Measurements from ENCODE around the gene TAF5L.

The TAF5L gene

DNA sequence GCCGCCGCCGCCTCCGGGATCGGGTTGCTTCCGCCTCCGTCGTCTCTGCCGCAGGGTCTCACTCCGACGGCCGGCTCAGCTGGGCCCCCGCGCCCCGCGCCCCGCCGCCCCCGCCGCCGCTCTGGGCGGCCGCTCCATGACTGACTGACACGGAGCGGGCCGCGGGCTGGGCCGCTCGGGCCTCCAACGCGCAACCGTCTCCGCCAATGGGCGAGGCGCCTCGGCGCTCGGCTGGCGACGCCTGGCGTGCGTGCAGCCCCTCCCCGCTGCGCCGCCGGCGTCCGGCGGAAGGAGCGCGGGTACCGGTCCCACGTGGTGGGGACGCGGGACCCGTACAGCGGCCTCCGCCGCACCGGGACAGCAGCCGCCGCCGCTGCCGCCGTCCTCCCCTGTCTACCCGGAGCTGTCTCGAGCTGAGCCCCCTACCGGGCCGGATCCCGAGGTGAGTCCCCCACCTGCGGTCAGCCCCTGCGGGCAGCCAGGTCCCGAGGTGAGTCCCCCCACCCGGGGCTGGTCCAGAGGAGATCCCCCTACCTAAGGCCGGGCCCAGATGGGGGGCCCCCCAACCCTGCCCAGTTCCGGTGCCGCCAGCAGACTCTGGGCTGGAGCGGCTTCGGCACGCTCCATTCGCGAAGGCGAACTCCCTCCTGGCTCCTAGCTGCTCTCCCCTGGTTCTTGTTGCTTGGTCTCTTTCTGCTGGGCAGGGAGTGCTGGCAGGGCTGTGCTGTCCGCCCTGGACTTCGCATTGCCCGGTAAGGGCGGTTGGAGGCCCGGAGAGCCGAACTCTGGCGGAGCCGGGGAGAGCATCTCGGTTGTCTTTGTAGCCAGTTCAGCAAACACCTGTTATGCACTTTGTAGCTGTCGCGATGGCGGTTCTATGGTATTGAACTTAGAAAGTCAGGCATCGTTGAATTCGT is at the start of gene TAF5L, which contains the start of gene URB2:
TAF5L (minus strand) TSS at position 208 of the 917 bp plus-strand sequence. CDS start 11,640 bp downstream, outside the sequence.
URB2 (plus strand) TSS at position 333 of the 917 bp plus-strand sequence. CDS start 1,387 bp downstream, outside the sequence.
- peak; percentile 98 for DNase-seq (ENCODE audit: low read depth, low spot score)

DNA sequence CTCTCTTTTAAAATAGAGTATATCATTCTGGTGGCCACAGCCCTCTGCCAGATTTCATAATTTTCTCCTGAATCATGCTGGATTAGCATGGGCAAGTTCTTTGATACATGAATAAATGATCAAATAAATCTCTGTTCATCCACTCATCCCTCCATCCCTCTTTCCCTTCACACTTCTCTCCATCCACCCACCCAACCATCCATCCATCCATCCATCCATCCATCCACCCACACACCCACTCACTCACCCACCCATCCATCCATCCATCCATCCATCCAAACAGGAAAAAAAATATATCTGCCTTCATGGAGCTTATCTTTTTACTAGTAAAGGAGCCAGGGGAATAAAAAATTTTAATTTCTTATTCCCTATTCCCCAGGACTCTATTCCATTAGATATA is 49.5 kb upstream of the TAF5L start:
- no peak for DNase-seq (ENCODE audit: low read depth, low spot score)

DNA sequence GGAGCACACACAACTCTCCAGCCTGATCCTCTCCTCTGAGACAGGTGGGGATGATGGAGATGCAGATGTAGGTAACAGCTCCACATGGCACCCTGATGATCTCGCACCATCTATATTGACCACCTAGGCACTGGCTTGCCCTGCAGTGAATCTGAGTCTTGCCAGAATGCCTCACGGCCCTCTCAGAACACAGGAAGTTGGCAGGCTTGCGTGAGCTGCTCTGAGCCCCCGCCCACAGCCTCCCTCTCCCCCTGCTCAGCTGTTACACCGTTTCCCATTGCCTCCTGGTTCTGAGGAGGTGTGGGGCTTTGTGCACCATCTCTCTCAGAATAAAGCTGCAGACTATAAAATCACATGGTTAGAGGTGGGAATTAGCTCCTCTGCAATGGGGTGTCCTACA is 48.1 kb upstream of the TAF5L start:
- DNase-seq (ENCODE audit: low read depth, low spot score), result no peak

DNA sequence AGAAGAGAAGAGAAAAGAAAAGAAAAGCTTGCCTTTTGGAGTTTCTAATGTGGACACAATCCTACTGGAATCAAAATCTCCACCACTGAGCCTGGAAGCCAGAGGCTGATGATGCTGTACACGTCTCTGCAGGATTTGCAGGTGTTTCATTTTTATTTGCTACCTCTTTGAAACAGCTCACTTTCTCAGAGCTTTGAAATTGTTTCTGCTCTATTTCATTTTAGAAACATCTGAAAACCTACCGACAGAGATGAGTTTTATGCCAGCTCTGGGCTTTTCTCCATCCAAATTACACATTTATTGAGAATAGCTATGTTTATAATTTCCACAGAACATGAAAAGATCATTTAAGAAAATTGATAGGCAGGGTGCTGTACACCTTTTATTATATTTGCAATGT is 46.3 kb upstream of the TAF5L start:
- no peak for DNase-seq (ENCODE audit: low read depth, low spot score)

DNA sequence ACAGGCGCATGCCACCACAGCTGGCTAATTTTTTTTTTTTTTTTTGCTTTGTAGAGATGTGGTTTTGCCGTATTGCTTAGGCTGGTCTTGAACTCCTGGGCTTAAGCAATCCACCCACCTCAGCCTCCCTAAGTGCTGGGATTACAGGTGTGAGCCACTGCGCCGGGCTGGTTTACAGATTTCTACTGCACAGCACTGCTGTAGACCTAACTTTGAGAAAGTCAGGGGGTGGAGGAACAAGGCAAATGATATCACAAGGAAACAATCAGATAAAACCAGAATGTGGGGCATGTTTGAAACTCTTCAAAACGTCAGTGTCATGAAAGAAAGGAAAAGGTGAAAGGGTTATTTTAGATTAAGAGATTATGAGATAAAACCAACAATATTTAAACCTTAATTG is 45.4 kb upstream of the TAF5L start:
- no peak for DNase-seq (ENCODE audit: low read depth, low spot score)

DNA sequence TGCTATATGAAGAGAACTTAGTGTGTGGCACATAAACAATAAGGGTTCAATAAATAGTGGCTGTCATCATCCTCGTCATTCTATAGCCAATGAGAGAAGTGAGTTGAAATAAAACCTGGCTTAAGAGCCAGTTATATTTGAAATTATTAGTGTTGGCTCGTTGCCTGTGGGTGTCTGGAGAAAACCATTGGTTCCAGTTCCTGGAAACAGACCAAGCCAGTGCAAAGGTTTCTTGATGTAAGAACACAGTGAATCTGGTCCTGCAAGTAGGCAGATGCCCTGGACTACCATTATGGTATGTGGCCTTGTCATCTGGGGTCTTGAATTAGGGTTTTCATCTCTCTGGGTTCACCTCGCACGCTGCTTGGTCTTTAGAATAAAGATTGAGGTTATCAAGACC is 43.4 kb upstream of the TAF5L start:
- DNase-seq (ENCODE audit: low read depth, low spot score), result peak; percentile 35

DNA sequence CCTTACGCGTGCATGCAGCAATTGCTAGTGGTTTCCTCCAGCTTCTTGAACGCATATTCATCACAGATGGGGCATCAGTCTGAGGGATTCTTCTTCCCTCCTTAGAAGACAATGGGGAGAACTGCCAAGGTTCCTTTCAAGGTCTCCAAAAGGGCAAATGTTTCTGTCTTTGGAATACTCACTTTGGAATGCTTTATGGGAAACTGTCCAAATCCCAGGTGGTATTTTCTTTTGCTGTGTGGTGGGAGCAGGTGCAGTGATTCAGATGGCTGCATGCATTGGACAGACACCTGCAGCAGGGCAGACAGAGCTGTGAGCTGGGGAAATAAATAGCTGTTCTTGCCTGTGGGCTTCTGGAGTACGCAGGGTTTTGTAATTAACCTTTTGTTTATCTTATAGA is 40.7 kb upstream of the TAF5L start:
- DNase-seq (ENCODE audit: low read depth, low spot score), result no peak

DNA sequence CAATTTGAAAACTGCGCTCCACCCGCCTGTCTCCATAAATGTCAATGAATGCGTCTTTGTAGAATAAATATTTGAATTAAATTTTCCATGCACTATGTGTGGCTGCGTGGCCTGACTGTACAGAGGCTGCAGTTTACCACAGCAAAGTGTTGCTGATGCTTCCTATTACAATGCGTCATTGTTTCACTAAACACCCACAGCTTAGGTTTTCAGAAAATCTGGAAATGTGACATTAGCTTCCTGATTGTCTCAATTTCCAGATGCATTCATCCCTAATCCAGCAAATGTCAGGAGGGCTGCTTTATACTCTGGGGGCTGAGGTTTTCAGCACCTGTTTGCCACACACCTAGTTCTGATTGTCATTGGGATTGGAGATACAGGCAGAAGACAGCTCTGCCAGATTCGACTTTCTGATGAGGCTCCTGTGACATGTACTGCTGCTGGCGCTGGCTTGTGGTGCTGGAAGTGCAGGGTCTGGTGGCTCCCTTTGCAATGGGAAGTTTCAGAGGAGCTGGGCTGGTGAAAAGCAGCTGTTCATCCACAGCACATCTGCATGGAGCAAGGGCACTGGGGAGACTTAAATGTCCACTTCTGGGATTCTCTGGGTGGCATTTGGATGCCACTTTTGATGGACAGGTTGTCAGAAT is 40.1 kb upstream of the TAF5L start:
- DNase-seq (ENCODE audit: low read depth, low spot score), result no peak

DNA sequence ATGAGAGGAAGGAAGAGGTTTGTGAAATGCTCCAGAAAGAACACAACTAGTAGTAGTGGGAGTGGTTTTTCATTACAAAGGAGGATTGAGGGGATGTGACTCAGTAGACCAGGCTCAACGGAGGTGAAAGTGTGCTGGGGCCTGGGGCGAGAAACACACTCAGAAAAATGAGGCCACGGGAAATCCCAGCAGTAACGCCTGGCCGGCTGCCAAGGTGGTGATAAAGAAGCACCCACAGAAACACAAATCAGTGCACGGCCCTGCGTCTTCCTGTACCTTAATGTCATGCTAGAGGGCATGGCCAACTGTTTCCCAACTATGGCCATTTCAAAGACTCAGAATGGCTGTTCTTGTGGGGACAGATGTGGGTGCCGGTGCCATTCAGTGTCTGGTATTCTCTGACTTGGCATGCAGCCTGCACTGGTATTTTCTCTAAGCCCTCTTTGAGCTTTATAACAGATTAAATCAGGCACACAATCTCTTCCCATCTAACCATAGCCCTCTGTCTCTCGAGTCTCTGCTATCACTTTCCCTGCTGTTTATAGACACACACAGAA is 38.3 kb upstream of the TAF5L start:
- peak; percentile 30 for DNase-seq (ENCODE audit: low read depth, low spot score)

DNA sequence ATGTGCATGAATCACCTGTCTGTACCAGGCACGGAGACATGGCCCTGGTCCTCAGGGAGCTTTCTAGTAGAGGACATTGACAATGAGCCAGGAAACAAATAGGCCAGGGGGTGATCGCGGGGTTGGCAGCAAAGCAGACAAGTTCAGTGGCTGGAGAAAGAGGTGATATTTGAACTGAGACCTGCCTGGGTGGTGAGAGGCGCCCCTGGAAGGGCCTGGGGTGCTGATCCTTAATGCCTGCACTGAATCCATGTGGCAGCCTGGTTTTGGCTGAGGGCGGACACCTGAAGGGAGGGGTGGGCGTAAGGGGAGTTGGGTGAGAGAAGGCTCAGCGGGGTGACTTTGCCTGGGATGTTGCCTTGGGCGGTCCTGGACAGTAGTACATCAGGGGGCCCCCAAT is 36.0 kb upstream of the TAF5L start:
- DNase-seq (ENCODE audit: low read depth, low spot score), result no peak

DNA sequence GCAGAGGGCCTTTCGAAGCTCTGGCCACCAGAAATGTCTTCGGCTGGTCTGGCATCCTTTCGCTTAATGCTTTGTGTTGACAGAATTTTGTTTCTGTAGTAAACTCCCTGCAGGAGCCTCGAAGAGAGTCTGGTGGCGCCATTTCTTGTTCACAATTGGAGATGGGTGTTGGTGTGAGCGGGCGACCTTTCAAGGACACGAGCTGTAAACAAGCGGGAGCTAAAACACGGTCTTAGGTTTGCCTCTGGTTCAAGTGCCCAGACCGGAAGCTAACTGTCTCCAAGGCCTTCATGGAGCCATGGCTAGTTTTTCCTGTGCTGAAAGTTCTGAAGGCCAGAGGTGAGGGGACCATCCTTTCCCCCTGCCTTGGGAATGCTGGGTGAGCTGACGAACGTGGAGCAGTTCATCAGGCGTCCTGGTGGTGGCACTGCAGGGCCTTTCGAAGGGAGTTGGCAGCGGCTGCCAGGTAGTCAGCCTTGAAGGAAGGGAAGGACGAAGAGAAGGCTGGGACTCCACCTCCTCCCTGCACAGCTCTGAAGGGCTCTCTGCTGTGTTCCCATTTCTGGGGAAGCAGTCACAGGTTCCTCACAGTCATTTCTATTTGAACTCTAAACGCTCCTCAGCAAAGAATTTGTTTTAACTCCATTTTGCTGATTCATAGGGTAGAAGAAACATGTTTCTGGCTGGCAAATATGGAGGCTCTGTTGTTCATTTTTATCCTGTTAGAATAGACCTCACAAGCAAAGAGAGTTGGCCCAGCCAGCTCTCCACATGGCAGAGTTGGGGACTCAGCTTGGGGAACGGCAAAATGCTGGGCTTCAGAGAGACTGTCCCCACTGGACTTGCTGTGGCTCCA is 35.3 kb upstream of the TAF5L start:
- peak; percentile 88 for DNase-seq (ENCODE audit: low read depth, low spot score)

DNA sequence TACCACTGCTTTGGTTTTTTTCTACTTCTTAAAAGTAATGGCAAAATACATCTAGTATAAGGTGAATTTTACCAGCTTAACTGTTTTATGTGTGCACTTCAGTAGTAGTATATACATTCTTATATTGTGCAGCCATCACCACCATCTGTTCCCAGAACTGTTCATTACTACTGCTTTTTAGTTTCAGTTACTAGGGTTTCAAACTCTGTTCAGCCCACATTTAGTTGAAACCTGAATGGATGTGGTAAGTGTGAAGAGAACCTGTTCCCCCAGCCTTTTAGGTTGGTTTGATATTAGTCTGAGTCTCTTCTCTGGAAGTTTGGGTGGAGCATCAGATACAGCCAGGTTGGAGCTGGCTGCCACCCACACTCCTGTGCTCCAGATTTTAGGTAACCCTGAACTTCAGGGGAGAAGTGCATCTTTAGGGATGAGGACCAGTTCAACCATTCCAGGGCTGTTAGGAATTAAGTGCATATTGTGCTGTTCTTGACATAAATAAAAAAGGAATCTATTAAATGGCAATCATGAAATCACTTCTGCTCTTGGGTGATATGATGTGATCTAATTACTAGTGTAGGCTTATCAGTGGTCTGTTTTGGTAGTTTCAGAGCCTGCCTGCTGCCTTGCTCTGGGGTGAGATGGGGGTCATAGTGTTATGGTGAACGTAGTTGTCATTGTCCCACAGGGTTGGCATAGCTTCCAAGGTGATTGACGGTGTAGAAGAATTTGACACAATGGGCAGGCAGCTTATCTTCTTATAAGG is 32.3 kb upstream of the TAF5L start:
- no peak for DNase-seq (ENCODE audit: low read depth, low spot score)

DNA sequence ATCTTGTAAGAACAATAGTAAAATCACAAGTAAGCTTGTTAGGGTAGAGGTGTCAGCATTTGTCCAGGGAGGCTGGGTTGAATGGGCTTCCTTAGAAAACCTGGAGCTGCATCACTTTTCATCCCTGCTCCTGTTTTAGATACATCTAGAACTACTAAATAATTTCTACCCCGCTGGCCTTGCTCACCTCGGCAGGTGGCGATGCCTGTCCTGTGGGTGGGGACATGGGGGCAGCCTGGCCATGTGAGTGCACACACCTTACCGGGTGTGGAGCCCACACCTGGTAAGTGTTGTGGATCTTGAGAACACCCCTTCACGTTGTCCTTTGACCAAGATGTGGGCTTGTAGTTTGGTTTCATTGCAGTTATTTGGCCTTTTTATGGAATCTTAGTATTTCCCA is 29.9 kb upstream of the TAF5L start:
- no peak for DNase-seq (ENCODE audit: low read depth, low spot score)

DNA sequence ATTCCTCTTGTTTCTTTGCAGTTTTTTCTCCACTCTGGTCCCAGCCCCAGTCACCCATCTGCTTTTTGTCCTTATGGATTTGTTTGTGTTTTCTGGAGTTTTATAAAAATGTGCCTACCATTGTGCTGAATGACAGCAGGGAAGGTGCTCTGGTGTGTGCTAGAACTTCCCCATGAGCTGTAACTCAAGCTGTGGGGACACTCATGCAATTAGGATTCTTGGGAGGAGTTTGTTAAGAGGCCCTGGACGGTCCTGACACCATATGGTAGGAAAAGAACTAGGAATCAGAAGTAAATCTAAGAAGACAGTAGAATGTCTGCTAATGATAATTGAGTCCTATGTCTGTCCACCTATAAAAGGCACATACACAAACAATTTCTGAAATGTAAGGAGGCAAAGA is 27.5 kb upstream of the TAF5L start:
- no peak for DNase-seq (ENCODE audit: low read depth, low spot score)

DNA sequence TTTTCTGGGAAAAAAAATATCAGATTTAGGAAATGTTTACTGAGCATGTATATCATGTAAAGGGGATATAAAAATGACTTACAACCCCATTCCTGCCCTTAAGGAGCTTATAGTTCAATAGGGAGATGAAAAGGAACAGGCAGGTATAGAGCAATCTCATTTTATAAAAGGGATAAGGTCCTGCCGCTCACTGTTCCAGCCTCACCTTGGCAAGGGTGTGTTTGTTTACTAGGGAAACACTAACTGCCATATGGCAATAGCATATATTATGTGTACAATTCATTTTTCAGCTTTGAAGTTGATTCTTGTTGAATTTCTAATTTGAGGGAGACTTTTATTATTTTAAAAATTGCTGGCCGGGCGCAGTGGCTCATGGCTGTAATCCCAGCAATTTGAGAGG is 25.6 kb upstream of the TAF5L start:
- DNase-seq (ENCODE audit: low read depth, low spot score), result no peak

DNA sequence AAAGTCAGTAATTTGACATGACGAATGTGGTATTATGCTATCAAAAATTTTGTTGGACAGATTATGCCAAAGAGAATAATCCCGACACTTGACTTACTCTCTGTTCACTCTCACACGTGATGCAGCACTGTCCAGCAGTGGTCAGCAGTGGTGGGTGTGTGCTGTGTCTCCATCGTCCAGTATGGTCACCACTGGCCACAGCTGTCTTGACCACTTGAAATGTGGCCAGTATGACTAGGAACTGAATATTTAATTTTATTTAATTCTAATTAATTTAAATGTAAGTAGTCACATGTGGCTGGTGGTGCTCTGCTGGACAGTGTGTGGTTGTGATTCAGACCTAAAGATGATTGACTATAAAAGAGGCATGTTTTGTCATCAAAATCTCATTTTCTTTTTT is 24.1 kb upstream of the TAF5L start:
- DNase-seq (ENCODE audit: low read depth, low spot score), result no peak

DNA sequence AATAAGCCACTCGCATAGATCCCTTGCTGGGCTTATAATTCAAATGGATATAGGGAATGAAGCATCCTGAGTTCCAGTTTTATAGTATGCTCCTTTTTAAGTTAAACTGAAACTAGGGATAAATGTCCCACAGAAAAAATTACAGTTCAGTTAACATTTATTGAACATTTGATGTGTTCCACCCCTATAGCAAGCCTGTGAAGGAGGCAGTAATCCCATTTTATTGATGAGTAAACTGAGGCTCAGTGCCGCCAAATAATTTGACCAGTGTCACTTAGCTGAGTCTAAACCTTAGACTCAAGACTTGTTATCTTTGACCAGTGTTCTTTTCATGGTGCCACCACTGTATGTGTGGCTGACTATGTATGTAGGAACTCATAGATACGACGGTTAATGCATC is 22.5 kb upstream of the TAF5L start:
- no peak for DNase-seq (ENCODE audit: low read depth, low spot score)

DNA sequence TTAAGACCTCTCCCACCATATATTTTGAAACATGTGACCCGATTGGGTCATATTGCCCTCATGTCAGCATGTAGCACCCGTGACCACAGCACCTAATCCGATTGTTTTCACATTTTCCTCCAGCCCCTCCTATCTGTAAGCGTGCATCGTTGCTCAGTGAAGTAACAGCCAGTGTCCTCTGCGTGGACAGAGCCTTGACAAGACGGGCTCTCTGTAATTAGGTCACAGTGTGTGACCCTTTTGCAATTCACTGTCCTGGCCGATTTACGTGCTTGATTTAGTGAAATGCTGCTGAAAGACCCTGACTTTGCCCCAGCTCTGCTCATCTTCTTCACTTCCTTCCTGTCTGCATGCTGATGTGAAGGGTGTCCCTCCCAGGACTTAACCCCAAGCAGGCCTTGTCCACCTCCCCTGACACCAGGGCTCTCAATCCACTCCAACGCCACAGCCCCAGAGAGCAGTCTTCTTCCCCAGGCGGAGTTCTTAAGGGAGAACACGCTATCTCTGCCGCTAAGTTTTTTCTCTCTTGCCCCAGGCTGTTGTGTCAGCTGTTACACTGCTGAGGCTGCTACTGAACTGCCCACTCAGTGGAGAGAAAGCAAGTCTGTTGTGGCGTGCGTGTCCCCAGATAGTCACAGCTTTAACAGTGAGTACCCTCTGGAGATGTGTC is 19.5 kb upstream of the TAF5L start:
- DNase-seq (ENCODE audit: low read depth, low spot score), result no peak

DNA sequence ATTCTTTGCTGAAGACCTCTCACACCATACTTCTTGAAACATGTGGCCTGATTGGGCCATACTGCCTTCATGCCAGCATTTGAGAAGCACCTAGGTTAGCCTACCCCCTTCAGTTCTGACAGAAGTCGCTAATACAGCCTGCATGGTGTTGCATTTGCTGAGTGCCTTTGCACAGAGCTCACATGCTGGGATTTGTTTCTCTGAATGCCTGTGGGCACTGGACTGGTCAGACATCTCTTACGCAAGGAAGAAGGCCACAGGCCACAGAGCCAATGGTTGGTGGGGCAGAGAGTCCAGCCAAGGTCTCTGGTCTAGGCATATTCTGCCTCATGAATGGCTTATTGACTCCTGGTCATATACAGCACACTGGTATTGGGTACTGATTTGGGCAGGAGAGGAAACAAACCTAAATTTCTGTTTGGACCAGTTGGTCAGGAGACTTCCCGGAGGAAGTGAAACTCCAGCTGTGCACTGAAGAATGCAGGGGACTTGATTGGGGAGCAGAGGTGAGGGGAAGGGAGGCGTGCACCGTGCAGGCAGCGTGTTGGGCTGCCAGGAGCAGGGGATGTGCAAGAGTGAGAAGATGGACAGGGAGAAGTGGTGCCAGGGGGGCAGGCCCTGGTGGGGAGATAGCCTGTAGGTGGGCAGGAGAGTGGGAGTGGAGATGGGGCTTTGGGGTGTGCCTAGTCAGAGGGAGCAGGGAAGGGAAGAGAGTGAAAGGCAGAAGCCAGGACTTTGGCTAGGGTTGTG is 18.2 kb upstream of the TAF5L start:
- no peak for DNase-seq (ENCODE audit: low read depth, low spot score)

DNA sequence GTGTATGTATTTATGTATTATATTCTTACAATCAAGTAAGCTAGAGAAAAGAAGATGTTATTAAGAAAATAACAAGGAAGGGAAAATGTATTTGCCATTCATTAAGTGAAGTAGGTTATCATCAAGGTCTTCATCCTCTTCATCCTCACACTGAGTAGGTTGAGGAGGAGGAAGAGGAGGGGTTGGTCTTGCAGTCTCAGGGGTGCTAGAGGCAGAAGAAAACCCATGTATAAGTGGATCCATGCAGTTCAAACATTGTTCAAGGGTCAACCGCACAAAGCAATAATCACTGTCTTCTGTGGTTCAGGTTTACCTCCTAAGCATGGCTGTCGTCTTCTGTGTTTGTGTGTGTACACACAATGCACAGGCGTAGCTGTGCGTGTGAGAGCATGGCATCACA is 17.0 kb upstream of the TAF5L start:
- no peak for DNase-seq (ENCODE audit: low read depth, low spot score)
